HEK293T (cell line): ENCODE measurements around the gene GREB1L.

ENCODE experiments used
- BHLHE40 ChIP-seq: fragments of 450-650 bp; IDR thresholded peaks from 2 replicates; pipeline ENCODE4 v1.6.1; 2016; ENCODE audit warnings: mild to moderate bottlenecking, moderate library complexity, borderline replicate concordance
- CTBP1 ChIP-seq: fragments of 450-650 bp; IDR thresholded peaks from 2 replicates; pipeline ENCODE4 v1.6.1; 2016; ENCODE audit warnings: borderline replicate concordance
- FOXA1 ChIP-seq: fragments of 450-650 bp; IDR thresholded peaks from 2 replicates; pipeline ENCODE4 v1.6.1; 2016; ENCODE audit warnings: mild to moderate bottlenecking
- FOXK2 ChIP-seq: fragments of 450-650 bp; IDR thresholded peaks from 2 replicates; pipeline ENCODE4 v1.6.1; 2016; ENCODE audit warnings: mild to moderate bottlenecking
- FOXM1 ChIP-seq: fragments of 450-650 bp; IDR thresholded peaks from 2 replicates; pipeline ENCODE4 v1.6.1; 2017; ENCODE audit warnings: mild to moderate bottlenecking, borderline replicate concordance
- HDGF ChIP-seq: fragments of 450-650 bp; IDR thresholded peaks from 2 replicates; pipeline ENCODE4 v1.6.1; 2017; ENCODE audit warnings: antibody characterized with exemption, borderline replicate concordance
- L3MBTL2 ChIP-seq: fragments of 450-650 bp; conservative IDR thresholded peaks from 2 replicates; pipeline ENCODE4 v1.6.1; 2016; ENCODE audit warnings: mild to moderate bottlenecking
- LEF1 ChIP-seq: fragments of 450-650 bp; IDR thresholded peaks from 2 replicates; pipeline ENCODE4 v1.6.1; 2017; ENCODE audit warnings: mild to moderate bottlenecking, borderline replicate concordance
- NFRKB ChIP-seq: fragments of 450-650 bp; IDR thresholded peaks from 2 replicates; pipeline ENCODE4 v1.6.1; 2016; ENCODE audit warnings: mild to moderate bottlenecking, moderate library complexity
- SP1 ChIP-seq: fragments of 450-650 bp; IDR thresholded peaks from 2 replicates; pipeline ENCODE4 v1.6.1; 2017
- TARDBP ChIP-seq: fragments of 450-650 bp; IDR thresholded peaks from 2 replicates; pipeline ENCODE4 v1.6.1; 2016
- TF ChIP-seq, protein P1 (sequence below): fragments of 450-650 bp; IDR thresholded peaks from 2 replicates; pipeline ENCODE4 v1.6.1; 2016

- TF ChIP-seq BHLHE40 (no peak), FOXM1 (no peak), FOXK2 (no peak), CTBP1 (no peak), NFRKB (no peak), SP1 (no peak), LEF1 (no peak), L3MBTL2 (no peak), HDGF (no peak), FOXA1 (no peak), TARDBP (no peak)
- TF ChIP-seq, protein P1, sequence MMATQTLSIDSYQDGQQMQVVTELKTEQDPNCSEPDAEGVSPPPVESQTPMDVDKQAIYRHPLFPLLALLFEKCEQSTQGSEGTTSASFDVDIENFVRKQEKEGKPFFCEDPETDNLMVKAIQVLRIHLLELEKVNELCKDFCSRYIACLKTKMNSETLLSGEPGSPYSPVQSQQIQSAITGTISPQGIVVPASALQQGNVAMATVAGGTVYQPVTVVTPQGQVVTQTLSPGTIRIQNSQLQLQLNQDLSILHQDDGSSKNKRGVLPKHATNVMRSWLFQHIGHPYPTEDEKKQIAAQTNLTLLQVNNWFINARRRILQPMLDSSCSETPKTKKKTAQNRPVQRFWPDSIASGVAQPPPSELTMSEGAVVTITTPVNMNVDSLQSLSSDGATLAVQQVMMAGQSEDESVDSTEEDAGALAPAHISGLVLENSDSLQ, result no peak; the same call in 1 of the 2 replicates
These were observed 241.0 kb downstream of the GREB1L start for GRCh38 chr18:21483051-21483450.
